NCI-H187 (cell line): Measurements from ENCODE around the gene LAMC3.

Experiments
- DNase-seq, 2 experiments: peaks; one replicate each; lab custom pipeline; 2025; lab: John Stamatoyannopoulos, UW

The LAMC3 gene

GRCh38 chr9:131008909-131009618, at the start of gene LAMC3:
Gene LAMC3, plus strand, starts transcription at chr9:131009174. Its CDS starts 41 bp downstream, at chr9:131009215.
- DNase-seq = no peak

GRCh38 chr9:130959809-130960334, 49.1 kb upstream of the LAMC3 start:
- no peak for DNase-seq

GRCh38 chr9:130960522-130961378, 48.2 kb upstream of the LAMC3 start:
- DNase-seq = no peak

GRCh38 chr9:130961511-130962300, 47.3 kb upstream of the LAMC3 start:
- no peak for DNase-seq

- no peak for DNase-seq
These were observed 46.3 kb upstream of the LAMC3 start for GRCh38 chr9:130962418-130963316.

- no peak for DNase-seq
These were observed 45.6 kb upstream of the LAMC3 start for GRCh38 chr9:130963337-130963908.

GRCh38 chr9:130963916-130964315, 45.1 kb upstream of the LAMC3 start:
- DNase-seq = no peak

GRCh38 chr9:130965680-130966079, 43.3 kb upstream of the LAMC3 start:
- no peak for DNase-seq

GRCh38 chr9:130970052-130970451, 38.9 kb upstream of the LAMC3 start:
- no peak for DNase-seq

GRCh38 chr9:130970855-130971254, 38.1 kb upstream of the LAMC3 start:
- DNase-seq = no peak

GRCh38 chr9:130971294-130971849, 37.6 kb upstream of the LAMC3 start:
- DNase-seq = no peak

GRCh38 chr9:130972277-130972956, 36.6 kb upstream of the LAMC3 start:
- DNase-seq = no peak

- DNase-seq = no peak
These were observed 35.9 kb upstream of the LAMC3 start for GRCh38 chr9:130972957-130973685.

- no peak for DNase-seq
These were observed 35.2 kb upstream of the LAMC3 start for GRCh38 chr9:130973686-130974281.

- DNase-seq = no peak
These were observed 34.3 kb upstream of the LAMC3 start for GRCh38 chr9:130974697-130975096.

- DNase-seq = no peak
These were observed 33.8 kb upstream of the LAMC3 start for GRCh38 chr9:130975156-130975555.

- DNase-seq = no peak
These were observed 32.8 kb upstream of the LAMC3 start for GRCh38 chr9:130975932-130976841.

- DNase-seq = no peak
These were observed 31.2 kb upstream of the LAMC3 start for GRCh38 chr9:130977811-130978221.
